Ectodermal cell (in vitro differentiated cells): Measurements from ENCODE around the gene PDE6D.

ENCODE experiments used
- H3K27ac ChIP-seq: 2 replicates; pipeline ENCODE4 v1.7.0; 2013; ENCODE audit warnings: mild to moderate bottlenecking, low read depth, low read length; ENCODE audit not compliant: insufficient read depth, poor library complexity, severe bottlenecking
- H3K27me3 ChIP-seq: 2 replicates; pipeline ENCODE4 v1.7.0; 2013; ENCODE audit warnings: mild to moderate bottlenecking, low read length; ENCODE audit not compliant: insufficient read depth, control insufficient read depth, poor library complexity, severe bottlenecking
- H3K36me3 ChIP-seq: one replicate; pipeline ENCODE4 v1.7.0; 2013; ENCODE audit warnings: low read length; ENCODE audit not compliant: control insufficient read depth, insufficient read depth
- H3K4me1 ChIP-seq: one replicate; pipeline ENCODE4 v1.7.0; 2013; ENCODE audit warnings: low read length; ENCODE audit not compliant: control insufficient read depth, insufficient read depth
- H3K4me3 ChIP-seq: 2 replicates; pipeline ENCODE4 v1.7.0; 2013; ENCODE audit warnings: low read depth, low read length, control low read depth; ENCODE audit not compliant: insufficient read depth
- H3K9me3 ChIP-seq: 2 replicates; pipeline ENCODE4 v1.7.0; 2013; ENCODE audit warnings: mild to moderate bottlenecking, low read length, moderate library complexity; ENCODE audit not compliant: control insufficient read depth
- WGBS, 2 experiments: methylation state at CpG; one replicate each; pipeline ENCODE4 v1.1.7; 2013; ENCODE audit warnings: missing lambda C conversion rate in 2 of 2; 5-methylcytosine and 5-hydroxymethylcytosine counted together

The PDE6D gene

DNA sequence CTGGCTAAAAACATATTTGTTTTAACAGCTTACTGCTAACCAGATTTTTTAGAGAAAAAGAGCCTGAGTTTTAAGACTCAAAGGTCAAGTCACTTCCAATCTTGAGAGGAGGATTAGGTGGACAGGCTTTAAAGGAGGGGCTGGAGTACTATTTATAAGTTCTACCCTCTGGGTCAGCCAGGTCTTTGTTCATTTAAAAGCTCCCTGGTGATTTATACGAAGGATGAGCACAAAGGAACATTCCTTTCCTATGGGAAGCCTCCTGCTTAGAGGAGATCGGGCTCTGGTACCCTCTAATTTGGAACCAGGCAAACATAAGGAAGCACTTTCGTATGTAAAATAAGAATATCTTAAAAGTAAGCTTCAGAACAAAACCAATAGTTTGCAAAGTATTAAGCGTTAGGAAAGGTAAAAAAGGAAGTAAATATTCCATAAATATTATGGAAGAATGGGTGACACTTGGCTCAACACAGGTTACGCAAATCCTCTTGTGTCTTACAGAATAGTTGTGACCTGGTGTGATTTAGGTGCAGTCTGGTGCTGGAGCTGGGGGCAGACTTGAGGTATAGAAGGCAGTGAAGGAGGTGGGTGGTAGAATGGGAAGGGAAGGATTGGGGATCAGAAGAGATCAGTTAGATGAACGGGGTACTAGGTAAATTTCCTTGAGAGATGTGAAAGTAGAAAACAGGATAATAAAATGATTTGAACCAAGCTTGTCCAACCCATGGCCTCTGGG lies 35.6 kb downstream of the PDE6D start:
- Histone ChIP-seq H3K9me3 (no peaks in the 10 kb centered on the region), H3K27me3 (no peaks in the 10 kb centered on the region), H3K27ac (peak overlapping the region; percentile 47), H3K36me3 (no peaks in the 10 kb centered on the region), H3K4me1 (peaks cover 14% of the 10 kb centered on the region), H3K4me3 (no peak overlapping the region)
- WGBS, 2 experiments: 34 to 42% methylated on average over 5 to 6 of the region's 6 CpGs

DNA sequence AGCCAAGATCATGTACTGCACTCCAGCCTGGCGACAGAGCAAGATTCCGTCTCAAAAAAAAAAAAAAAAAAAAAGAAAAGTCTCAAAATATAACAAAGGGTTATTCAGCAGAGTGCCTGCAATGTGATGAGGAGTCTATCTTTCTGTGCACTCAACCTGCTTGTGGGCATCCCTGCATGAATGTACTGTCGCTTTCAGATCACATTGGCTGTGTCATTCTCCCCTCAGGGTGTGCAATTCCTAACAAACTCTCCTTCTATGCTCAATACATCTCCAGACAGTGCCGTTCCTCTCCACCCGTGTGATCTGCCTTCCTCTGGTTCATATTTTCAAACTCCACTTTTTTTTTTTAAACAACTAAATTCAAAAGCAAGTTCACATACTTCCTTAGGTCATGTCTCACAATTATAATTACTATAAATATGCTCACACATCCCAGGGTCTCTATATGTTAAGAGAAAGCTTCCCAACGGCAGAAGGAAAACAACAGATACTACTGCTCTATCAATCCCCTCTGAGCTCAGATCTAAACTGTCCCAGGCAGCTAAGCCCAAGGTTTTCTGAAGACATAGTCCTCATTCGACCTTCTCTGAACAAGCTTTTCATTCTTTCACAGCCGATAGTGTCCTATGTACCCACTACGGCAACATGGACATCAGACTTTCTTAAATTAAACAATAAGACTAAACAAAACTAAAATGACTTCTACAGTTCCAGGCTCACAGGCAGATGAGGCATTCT lies 37.5 kb downstream of the PDE6D start:
- WGBS, 2 experiments: 89 to 93% methylated on average over 9 of the region's 9 CpGs
- Histone ChIP-seq H3K27me3 (no peaks in the 10 kb centered on the region), H3K9me3 (no peaks in the 10 kb centered on the region), H3K27ac (peak overlapping the region; percentile 9), H3K4me3 (no peak overlapping the region), H3K36me3 (no peaks in the 10 kb centered on the region), H3K4me1 (peaks cover 14% of the 10 kb centered on the region)

DNA sequence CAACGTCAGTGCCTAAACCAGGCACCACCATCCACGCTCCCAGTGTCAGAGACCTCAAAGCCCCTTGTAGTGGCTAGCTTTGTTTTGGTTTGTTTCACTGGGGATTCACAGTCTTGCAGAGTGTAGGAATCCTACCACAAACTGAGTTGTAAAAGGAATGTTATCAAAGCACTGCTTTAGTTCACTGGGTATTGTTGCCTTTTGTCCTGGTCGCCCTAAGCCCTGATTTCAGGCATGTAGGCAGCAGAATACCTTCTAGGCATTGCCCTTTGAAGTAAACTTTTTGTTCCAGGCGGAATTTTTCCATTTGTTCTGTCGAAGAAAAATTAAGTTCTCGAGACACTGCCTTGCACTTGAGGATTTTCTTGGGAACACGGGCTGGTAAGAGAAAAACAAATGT lies 43.3 kb downstream of the PDE6D start:
- no peaks in the 10 kb centered on the region for H3K36me3 ChIP-seq
- peak overlapping the region; percentile 38 for H3K27ac ChIP-seq
- H3K4me3 ChIP-seq: no peak overlapping the region
- peaks cover 16% of the 10 kb centered on the region for H3K4me1 ChIP-seq
- 46 to 56% methylated on average over 5 to 7 of the region's 7 CpGs for WGBS, 2 experiments
- H3K9me3 ChIP-seq: no peaks in the 10 kb centered on the region
- H3K27me3 ChIP-seq: no peaks in the 10 kb centered on the region

DNA sequence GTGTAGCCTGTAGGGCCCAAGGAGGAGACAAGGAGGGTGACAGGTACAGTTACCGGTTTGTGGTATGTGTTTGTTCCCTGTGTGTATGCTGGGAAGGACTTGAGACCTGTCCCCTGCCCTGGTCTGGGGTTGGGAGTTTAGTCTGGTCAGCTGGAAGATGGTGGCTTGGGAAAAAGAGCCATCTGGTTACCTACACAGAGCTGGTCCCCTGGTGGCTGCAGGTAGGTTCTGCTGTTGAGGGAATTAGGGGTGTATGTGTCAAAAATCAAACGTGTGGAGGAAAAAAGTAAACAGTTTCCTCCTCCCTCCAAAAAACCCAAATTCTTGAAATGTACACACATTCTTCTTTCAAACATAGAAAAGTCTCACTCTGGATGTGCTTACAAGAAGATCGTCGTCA lies 48.5 kb downstream of the PDE6D start:
- 81 to 90% methylated on average over 4 of the region's 4 CpGs for WGBS, 2 experiments
- Histone ChIP-seq H3K36me3 (peaks cover 3% of the 10 kb centered on the region), H3K4me3 (no peak overlapping the region), H3K9me3 (no peaks in the 10 kb centered on the region), H3K27ac (no peak overlapping the region), H3K27me3 (no peaks in the 10 kb centered on the region), H3K4me1 (peaks cover 8% of the 10 kb centered on the region)

DNA sequence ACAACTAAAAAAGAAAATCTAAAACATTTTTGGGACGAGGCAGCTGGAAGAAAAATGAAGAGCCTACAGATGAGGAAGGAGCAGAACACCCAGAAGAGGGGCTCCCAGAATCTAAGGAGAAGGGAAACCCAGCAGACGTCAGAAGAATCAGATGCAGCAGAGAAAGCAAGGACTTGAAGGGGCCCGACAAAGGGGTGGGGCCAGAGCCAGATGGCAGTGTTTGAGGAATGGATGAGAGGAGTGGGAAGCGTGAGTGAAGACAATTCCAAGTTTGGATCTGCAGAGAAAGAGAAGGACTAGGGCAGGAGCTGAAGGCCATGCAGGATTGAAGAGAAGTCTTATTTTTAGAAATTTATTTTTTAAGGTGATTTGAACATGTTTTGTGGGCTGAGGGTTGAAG lies 53.5 kb downstream of the PDE6D start:
- Histone ChIP-seq H3K4me1 (peaks cover 5% of the 10 kb centered on the region), H3K27me3 (no peaks in the 10 kb centered on the region), H3K4me3 (no peak overlapping the region), H3K36me3 (peaks cover 3% of the 10 kb centered on the region), H3K9me3 (no peaks in the 10 kb centered on the region), H3K27ac (no peak overlapping the region)
- 59 to 62% methylated on average over 4 of the region's 4 CpGs for WGBS, 2 experiments

DNA sequence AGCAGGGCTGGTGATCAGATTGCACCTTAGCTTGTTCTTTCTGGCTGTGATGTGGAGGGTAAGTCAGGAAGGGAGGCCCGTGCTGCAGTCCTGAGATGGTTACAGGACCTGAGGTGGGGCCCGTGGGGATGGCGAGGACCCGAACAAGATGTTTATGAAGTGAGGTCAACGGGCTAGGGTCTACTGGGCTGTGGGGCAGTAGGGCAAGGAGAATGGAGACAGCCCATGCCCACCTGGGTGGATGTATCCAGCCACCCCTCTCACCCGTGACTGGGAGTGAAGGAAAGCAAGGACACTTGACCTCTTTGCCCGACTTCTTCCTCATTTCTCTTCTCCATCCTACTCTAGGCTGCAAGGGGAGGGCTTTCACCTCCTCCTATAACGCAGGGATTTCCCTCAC lies 54.8 kb downstream of the PDE6D start:
- Histone ChIP-seq H3K36me3 (no peaks in the 10 kb centered on the region), H3K9me3 (no peaks in the 10 kb centered on the region), H3K4me1 (peaks cover 5% of the 10 kb centered on the region), H3K27ac (no peak overlapping the region), H3K4me3 (no peak overlapping the region), H3K27me3 (no peaks in the 10 kb centered on the region)
- WGBS, 2 experiments: 91 to 93% methylated on average over 8 of the region's 8 CpGs

DNA sequence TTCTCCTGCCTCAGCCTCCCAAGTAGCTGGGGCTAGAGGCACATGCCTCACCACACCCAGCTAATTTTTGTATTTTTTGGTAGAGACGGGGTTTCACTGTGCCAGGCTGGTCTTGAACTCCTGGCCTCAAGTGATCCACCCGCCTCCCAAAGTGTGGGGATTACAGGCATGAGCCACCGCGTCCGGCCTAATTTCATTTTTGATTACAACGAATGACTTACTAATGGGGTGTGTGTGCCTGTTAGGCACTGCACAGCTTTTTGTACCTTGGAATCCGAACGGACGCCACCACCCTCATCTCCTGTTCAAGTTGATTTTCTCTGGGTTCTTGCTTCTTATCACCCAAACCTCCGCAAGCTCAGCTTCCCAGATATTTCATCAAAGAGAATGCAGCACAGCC lies 55.6 kb downstream of the PDE6D start:
- 93 to 94% methylated on average over 10 of the region's 10 CpGs for WGBS, 2 experiments
- Histone ChIP-seq H3K4me1 (peaks cover 5% of the 10 kb centered on the region), H3K9me3 (no peaks in the 10 kb centered on the region), H3K4me3 (no peak overlapping the region), H3K27me3 (no peaks in the 10 kb centered on the region), H3K36me3 (no peaks in the 10 kb centered on the region), H3K27ac (no peak overlapping the region)

DNA sequence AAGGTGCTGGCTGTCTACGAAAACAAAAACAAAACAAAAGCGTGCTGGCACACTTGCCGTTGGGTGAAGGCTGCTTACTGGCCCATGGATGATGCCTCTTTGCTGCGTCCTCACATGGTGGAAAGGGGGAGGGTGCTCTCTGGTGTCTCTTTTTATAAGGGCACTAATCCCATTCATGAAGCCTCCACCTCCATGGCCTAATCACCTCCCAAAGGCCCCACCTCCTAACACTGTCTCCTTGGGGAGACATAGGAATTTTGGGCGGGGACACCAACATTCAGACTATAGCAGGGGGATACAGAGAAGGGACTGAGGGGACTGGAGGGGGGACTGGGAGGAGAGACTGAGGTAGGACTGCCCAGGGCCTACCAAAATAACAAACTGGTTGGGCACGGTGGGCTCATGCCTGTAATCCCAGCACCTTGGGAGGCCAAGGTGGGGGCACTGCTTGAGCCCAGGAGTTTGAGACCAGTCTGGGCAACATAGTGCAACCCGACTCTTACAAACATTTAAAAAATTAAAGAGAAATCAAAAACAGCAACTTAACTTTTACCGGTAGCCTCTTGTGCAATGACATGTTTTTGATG lies 58.3 kb downstream of the PDE6D start:
- Histone ChIP-seq H3K4me1 (peaks cover 3% of the 10 kb centered on the region), H3K9me3 (no peaks in the 10 kb centered on the region), H3K27ac (no peak overlapping the region), H3K36me3 (no peaks in the 10 kb centered on the region), H3K4me3 (no peak overlapping the region), H3K27me3 (no peaks in the 10 kb centered on the region)
- WGBS, 2 experiments: 71 to 81% methylated on average over 8 of the region's 8 CpGs

DNA sequence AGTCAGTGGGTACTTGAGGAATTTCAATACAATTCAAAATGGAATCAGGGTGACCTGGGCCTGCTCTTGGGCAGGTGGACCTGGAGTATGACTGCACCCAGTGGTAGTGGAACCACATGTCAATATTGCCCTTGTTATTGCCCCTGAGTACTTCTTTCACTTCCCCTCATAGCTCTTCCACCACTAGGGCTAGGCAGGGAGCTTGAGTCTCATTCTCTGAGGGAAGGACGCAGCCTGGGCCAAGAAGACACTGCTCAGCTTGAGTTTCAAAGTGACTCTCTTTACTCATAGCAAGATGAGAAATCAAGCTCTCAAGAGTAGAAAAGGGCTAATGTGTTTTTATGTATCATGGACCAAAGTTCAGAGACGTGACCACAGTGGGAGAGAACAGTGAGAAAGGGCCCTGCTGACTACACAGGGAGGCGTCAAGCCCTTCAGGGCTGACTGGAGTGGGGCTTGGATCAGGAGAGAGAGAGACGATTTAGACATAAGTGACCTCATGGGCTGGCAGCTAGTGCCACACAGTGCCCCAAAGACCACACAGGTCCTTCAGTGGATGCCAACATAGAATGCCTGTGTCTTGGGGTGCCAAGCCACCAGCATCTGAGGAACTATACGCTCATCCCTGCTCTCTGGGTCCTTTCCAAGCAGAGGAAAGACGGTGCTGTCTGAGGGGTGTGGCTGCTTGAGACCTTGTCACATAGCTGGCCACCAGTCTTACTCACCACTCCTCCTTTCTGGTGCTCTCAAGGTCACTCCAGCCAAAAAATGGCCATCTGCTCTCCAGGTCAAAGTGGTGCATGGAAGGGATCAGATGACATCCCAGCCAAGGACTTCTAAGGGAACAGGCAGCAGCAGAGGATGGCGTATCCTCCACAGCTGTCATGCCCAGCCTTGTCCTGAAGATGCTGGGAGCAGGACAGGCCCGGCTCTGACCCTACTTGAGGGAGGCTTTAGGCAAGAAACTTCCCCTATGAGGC lies 59.8 kb downstream of the PDE6D start:
- 95 to 96% methylated on average over 8 of the region's 8 CpGs for WGBS, 2 experiments
- Histone ChIP-seq H3K4me1 (no peaks in the 10 kb centered on the region), H3K36me3 (no peaks in the 10 kb centered on the region), H3K4me3 (no peak overlapping the region), H3K27ac (no peak overlapping the region), H3K27me3 (no peaks in the 10 kb centered on the region), H3K9me3 (no peaks in the 10 kb centered on the region)
